ACC112 (cell line): Measurements from ENCODE around the gene CHCT1.

Experiments
- H2AFZ ChIP-seq: fragments of 200-600 bp; sonication (generic); one replicate; pipeline ENCODE4 v1.6.0; 2017; ENCODE audit warnings: antibody characterized with exemption, low read length; ENCODE audit not compliant: unreplicated experiment
- H3K27ac ChIP-seq: fragments of 200-600 bp; sonication (generic); 2 replicates; pipeline ENCODE4 v1.5.1; 2014; ENCODE audit warnings: low read depth, mild to moderate bottlenecking, antibody characterized with exemption, low read length, moderate library complexity
- H3K27me3 ChIP-seq: fragments of 200-600 bp; sonication (generic); 2 replicates; pipeline ENCODE4 v1.6.1; 2014; ENCODE audit warnings: mild to moderate bottlenecking, antibody characterized with exemption, low read length, moderate library complexity, mixed read lengths; ENCODE audit not compliant: insufficient read depth
- H3K36me3 ChIP-seq: fragments of 200-600 bp; sonication (generic); 2 replicates; pipeline ENCODE4 v1.6.1; 2016; ENCODE audit warnings: mild to moderate bottlenecking, antibody characterized with exemption, low read length, moderate library complexity, mixed read lengths; ENCODE audit not compliant: insufficient read depth
- H3K4me1 ChIP-seq: fragments of 200-600 bp; sonication (generic); one replicate; pipeline ENCODE4 v1.6.1; 2016; ENCODE audit warnings: low read length, mixed read lengths; ENCODE audit not compliant: insufficient read depth, unreplicated experiment, control insufficient read depth
- H3K4me3 ChIP-seq: fragments of 200-600 bp; sonication (generic); 2 replicates; pipeline ENCODE4 v1.5.1; 2014; ENCODE audit warnings: mild to moderate bottlenecking, low read depth, low read length
- H3K79me2 ChIP-seq: fragments of 200-600 bp; sonication (generic); one replicate; pipeline ENCODE4 v1.6.0; 2016; ENCODE audit warnings: low read length; ENCODE audit not compliant: control insufficient read depth, unreplicated experiment, insufficient read depth

Gene CHCT1

DNA sequence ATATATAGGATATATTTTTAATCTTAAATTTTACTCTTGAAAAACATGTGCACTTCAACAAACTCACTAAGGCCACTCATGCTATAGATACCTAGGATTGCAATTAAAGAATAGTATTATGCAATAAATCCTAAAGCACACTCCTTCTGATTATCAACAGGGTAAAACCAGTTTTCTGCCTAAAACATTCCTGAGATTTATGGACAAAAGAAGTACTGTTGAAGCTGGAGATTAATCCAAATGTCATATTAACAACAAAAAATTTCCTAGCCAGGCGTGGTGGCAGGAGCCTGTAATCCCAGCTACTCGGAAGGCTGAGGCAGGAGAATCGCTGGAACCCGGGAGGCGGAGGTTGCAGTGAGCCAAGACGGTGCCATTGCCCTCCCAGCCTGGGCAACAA, 21.4 kb downstream of the CHCT1 start:
- Histone ChIP-seq H2AFZ (no peak overlapping the region), H3K36me3 (peaks cover 4% of the 10 kb centered on the region; the same call in 1 of the 2 replicates), H3K27me3 (no peaks in the 10 kb centered on the region), H3K4me1 (peaks cover 14% of the 10 kb centered on the region), H3K79me2 (no peaks in the 10 kb centered on the region), H3K27ac (no peak overlapping the region), H3K4me3 (no peak overlapping the region)

DNA sequence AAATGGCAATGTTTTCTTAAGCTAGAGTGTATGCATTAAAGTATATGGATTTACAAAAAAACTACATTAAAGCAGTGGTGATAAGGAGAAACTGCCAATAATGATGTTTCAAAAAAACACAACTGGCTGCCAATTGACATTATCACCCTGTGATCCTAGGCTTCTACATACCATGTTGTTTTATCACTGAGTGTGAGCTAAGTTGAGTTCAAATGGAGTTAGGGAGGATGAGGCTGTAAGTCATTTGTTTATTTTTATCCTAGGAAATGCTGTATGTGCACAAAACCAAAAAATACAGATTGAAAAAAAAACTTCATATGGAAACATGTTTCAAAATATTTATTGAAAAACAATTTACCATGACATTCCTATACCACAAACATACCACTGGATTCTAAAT, 22.9 kb downstream of the CHCT1 start:
- H3K36me3 ChIP-seq = peaks cover 10% of the 10 kb centered on the region
- no peaks in the 10 kb centered on the region for H3K79me2 ChIP-seq
- H3K4me1 ChIP-seq = peaks cover 14% of the 10 kb centered on the region
- no peak overlapping the region for H3K27ac ChIP-seq
- no peak overlapping the region for H2AFZ ChIP-seq
- no peak overlapping the region for H3K4me3 ChIP-seq
- H3K27me3 ChIP-seq = no peaks in the 10 kb centered on the region

DNA sequence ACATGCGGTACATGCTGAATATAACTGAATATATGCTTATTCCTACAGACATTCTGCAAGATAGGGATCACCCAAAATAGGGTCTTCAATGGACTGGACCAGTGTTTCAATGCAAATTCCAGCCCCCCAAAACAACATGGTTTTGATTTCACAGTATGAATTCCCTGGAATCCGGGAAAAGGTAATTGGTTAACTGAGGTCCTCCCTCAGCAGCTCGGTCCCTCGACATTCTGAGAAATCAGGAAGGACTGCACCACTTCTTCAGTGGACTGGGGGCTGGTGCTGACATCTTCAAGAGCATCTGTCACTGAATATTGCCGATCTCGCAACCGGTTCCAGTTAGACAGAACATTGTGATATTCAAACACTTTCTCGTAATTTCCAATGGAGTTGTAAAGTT, 25.1 kb downstream of the CHCT1 start:
- no peak overlapping the region for H3K27ac ChIP-seq
- H3K27me3 ChIP-seq = no peaks in the 10 kb centered on the region
- peaks cover 20% of the 10 kb centered on the region for H3K36me3 ChIP-seq
- no peak overlapping the region for H3K4me3 ChIP-seq
- peaks cover 9% of the 10 kb centered on the region for H3K4me1 ChIP-seq
- H2AFZ ChIP-seq = no peak overlapping the region
- no peaks in the 10 kb centered on the region for H3K79me2 ChIP-seq

DNA sequence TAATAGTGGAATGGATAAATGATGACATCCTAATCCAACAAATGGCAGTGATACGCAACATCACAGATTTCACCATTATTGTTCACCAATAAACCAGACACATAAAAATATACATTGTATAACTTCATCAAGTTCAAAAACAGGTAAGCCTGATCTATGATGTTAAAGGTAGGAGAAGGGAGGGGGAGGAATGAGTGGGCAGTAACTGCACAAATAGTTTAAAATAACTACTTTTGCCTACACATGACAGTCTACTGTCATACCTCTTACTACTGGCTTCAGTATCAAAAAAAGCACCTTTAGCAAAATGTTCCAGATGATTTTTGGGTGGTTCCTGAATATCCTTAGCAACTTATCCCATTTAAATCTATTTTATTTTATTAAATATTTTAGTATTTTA, 28.8 kb downstream of the CHCT1 start:
- no peaks in the 10 kb centered on the region for H3K27me3 ChIP-seq
- peaks cover 21% of the 10 kb centered on the region for H3K36me3 ChIP-seq
- H2AFZ ChIP-seq = no peak overlapping the region
- no peaks in the 10 kb centered on the region for H3K79me2 ChIP-seq
- no peak overlapping the region for H3K4me3 ChIP-seq
- H3K4me1 ChIP-seq = no peaks in the 10 kb centered on the region
- no peak overlapping the region for H3K27ac ChIP-seq

DNA sequence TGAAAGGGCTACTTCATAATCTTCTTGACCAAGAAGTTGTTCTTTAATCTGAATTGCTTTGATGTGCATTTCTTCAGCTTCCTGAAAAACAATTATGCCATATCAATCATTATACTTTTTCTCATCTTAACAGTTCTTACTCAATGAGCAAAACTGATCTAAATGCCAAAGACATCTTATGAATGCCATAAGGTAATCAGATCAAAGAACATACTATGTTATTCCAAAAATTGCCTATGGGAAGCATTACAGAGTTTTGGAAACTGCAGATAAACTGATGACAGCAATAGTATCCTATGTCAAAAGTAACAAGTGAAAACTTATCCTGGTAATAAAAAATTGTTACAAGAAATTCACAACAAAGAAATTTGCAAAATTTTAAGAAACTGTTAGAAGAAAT, 29.7 kb downstream of the CHCT1 start:
- H3K79me2 ChIP-seq = no peaks in the 10 kb centered on the region
- H3K36me3 ChIP-seq = peaks cover 23% of the 10 kb centered on the region
- H3K4me1 ChIP-seq = no peaks in the 10 kb centered on the region
- no peak overlapping the region for H3K27ac ChIP-seq
- no peak overlapping the region for H3K4me3 ChIP-seq
- no peaks in the 10 kb centered on the region for H3K27me3 ChIP-seq
- no peak overlapping the region for H2AFZ ChIP-seq

DNA sequence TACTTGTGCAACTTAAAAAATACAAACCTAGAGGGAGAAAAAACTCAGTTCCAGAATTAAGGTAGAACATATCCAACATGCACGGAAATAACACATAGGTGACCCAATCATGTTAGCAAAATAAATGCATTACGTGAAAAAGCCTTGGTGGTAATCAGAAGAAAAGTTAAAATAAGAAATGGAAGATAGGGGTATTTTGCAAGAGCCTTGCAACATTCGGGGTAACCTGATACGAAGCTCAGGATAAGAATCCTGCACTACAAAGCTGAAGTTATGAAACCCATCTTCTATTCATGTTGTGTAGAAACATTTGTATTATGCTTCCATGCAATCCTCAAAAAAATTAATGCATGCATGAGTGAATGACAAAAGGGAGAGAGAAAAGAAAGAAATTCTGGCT, 33.1 kb downstream of the CHCT1 start:
- H3K27me3 ChIP-seq = no peaks in the 10 kb centered on the region
- H3K4me3 ChIP-seq = no peak overlapping the region
- H3K79me2 ChIP-seq = no peaks in the 10 kb centered on the region
- peaks cover 32% of the 10 kb centered on the region for H3K36me3 ChIP-seq
- H3K27ac ChIP-seq = no peak overlapping the region
- no peak overlapping the region for H2AFZ ChIP-seq
- no peaks in the 10 kb centered on the region for H3K4me1 ChIP-seq

DNA sequence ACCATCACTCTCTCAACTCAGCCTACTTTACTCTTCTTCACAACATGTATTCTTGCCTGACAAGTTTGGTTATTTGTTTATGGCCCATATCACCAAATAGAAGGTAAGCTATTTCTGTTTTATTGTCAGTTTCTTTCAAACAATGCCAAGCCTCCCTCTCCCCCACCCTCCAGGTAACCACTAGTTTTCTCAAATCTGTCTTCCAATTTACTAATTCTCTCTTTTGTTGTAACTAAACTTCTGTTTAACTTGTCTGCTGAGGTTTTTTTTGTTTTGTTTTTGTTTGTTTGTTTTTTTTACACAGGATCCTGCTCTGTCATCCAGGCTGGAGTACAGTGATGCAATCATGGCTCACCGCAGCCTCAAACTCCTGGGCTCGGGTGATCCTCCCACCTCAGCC, 34.9 kb downstream of the CHCT1 start:
- Histone ChIP-seq H3K4me1 (no peaks in the 10 kb centered on the region), H3K27me3 (no peaks in the 10 kb centered on the region), H3K27ac (no peak overlapping the region), H3K79me2 (no peaks in the 10 kb centered on the region), H3K4me3 (no peak overlapping the region), H2AFZ (no peak overlapping the region), H3K36me3 (peaks cover 28% of the 10 kb centered on the region)

DNA sequence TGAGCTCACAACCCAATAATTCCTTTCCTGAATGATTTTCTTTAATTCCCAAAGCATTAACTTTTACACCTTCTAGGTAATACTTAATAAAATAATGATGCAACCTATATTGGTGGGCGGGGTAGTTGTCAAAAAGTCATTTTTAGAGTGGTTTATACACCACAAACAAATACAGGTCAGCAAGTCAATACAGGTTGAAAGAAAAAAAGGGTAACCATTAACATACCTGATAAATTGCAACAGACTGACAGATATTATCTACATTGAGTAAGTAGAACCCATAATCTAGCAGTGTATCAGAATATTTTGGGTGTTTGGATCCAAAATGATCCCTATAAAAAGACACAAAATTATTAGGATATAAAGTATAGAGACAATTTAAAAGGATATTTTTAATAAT, 39.3 kb downstream of the CHCT1 start:
- no peak overlapping the region for H2AFZ ChIP-seq
- H3K4me3 ChIP-seq = no peak overlapping the region
- H3K4me1 ChIP-seq = no peaks in the 10 kb centered on the region
- H3K27ac ChIP-seq = no peak overlapping the region
- H3K27me3 ChIP-seq = no peaks in the 10 kb centered on the region
- H3K79me2 ChIP-seq = no peaks in the 10 kb centered on the region
- peaks cover 30% of the 10 kb centered on the region for H3K36me3 ChIP-seq

DNA sequence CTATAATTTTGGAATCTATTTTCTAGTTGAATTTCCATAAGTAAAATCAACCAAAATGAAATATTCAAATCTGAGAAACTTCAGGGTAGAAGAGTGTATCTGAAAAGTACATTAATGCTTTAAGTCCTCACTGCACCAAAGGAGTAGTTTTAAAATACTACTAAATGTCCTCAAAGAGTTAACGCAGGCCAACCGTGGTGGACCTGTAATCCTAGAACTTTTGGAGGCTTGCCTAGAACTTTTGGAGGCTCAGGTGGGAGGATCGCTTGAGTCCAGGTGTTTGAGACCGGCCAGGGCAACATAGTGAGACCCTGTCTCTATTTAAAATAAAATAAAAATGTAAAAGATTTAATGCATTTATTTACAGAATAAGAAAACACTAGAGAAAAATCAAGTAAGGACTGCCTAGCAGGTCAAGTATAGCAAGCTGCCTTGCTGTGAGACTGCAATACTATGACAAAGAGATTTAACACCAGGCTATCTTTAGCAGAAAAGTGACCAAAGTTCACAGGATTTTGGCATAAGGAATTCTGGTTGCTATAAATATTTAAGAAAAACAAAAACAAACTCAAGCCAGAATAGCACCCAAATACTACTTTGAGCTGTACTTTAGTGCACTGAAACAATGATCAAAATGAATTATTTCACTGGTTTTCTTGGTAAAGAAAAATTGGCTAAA, 41.0 kb downstream of the CHCT1 start:
- peaks cover 5% of the 10 kb centered on the region for H3K79me2 ChIP-seq
- H3K27me3 ChIP-seq = no peaks in the 10 kb centered on the region
- H2AFZ ChIP-seq = no peak overlapping the region
- no peak overlapping the region for H3K4me3 ChIP-seq
- H3K4me1 ChIP-seq = peaks cover 3% of the 10 kb centered on the region
- H3K27ac ChIP-seq = no peak overlapping the region
- peaks cover 20% of the 10 kb centered on the region for H3K36me3 ChIP-seq

DNA sequence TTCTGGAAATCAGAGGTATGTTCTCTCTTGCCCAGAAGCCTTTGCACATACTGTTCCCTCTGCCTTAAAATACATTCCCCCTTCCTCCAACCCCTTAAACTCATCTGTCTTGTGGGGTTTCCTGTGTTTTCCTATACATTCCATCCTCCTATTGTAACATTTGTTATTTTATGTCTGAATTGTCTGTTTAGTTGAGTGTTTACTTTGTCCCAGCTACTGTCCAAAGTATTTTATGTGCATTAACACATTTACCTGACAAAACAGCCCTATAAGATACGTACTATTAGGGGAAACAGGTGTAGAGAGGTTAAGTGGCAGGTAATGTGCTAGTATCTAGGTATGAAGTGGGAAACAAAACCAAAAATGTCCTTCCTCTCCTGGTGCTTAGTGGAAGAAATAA, 42.1 kb downstream of the CHCT1 start:
- no peak overlapping the region for H3K4me3 ChIP-seq
- peaks cover 18% of the 10 kb centered on the region for H3K36me3 ChIP-seq

DNA sequence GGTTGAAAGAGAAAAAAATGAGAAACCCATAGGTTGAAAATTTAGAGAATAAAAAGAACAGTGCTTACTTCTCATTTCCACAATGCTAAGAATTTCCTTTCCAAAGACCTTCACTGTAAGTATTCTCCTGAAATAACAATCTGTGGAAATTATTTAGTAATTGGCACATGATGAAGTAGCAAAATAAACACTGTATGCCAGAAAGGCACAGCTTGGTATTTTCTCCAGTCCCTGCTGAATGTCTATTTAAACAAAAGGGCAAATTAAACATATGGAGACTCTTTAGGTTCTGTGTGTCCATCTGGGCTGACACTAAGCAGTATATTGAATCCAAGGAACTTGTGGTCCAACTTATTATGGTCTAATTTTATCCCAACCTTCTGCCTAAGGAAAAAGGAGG, 46.1 kb downstream of the CHCT1 start:
- Histone ChIP-seq H3K36me3 (peaks cover 24% of the 10 kb centered on the region), H3K27me3 (no peaks in the 10 kb centered on the region), H3K4me1 (peaks cover 21% of the 10 kb centered on the region), H3K79me2 (peaks cover 5% of the 10 kb centered on the region), H2AFZ (no peak overlapping the region), H3K4me3 (no peak overlapping the region), H3K27ac (peak overlapping the region; percentile 18; the same call in 1 of the 2 replicates)

More for the DNA sequence above, 42.1 kb downstream of the CHCT1 start:
- no peaks in the 10 kb centered on the region for H3K27me3 ChIP-seq
- no peak overlapping the region for H2AFZ ChIP-seq
- H3K79me2 ChIP-seq = peaks cover 5% of the 10 kb centered on the region
- peaks cover 11% of the 10 kb centered on the region for H3K4me1 ChIP-seq
- no peak overlapping the region for H3K27ac ChIP-seq
